ENCODE data around the gene GDA.

Gene GDA

GRCh38 chr9:72149231-72149975 is at the start of gene GDA:
Gene GDA, plus strand, starts transcription at chr9:72149440. Its CDS starts 120 bp downstream, at chr9:72149560.
- no peak for DNase-seq (ENCODE audit: low read depth)
- TF ChIP-seq CTCF (IDR thresholded peaks at IDR 0.05; ENCODE audit: control insufficient read depth, extremely low read depth, insufficient read depth), result no peak
- no peak within 1 kb of the TSS for H3K4me3 ChIP-seq (ENCODE audit: low read depth, low read length)

GRCh38 chr9:72102520-72102919 is 46.7 kb upstream of the GDA start:
- no peak for TF ChIP-seq CTCF (IDR thresholded peaks at IDR 0.05; ENCODE audit: control insufficient read depth, extremely low read depth, insufficient read depth)
- no peak for DNase-seq (ENCODE audit: low read depth)
- H3K4me3 ChIP-seq (ENCODE audit: low read depth, low read length), result no peak overlapping the region

GRCh38 chr9:72113056-72113455 is 36.2 kb upstream of the GDA start:
- TF ChIP-seq CTCF (IDR thresholded peaks at IDR 0.05; ENCODE audit: control insufficient read depth, extremely low read depth, insufficient read depth), result no peak
- H3K4me3 ChIP-seq (ENCODE audit: low read depth, low read length), result no peak overlapping the region
- no peak for DNase-seq (ENCODE audit: low read depth)

GRCh38 chr9:72119853-72120252 is 29.4 kb upstream of the GDA start:
- no peak overlapping the region for H3K4me3 ChIP-seq (ENCODE audit: low read depth, low read length)
- TF ChIP-seq CTCF (IDR thresholded peaks at IDR 0.05; ENCODE audit: control insufficient read depth, extremely low read depth, insufficient read depth), result no peak
- DNase-seq (ENCODE audit: low read depth), result no peak

GRCh38 chr9:72124947-72125346 is 24.3 kb upstream of the GDA start:
- TF ChIP-seq CTCF (IDR thresholded peaks at IDR 0.05; ENCODE audit: control insufficient read depth, extremely low read depth, insufficient read depth), result no peak
- DNase-seq (ENCODE audit: low read depth), result no peak

GRCh38 chr9:72127753-72128152 is 21.5 kb upstream of the GDA start:
- no peak overlapping the region for H3K4me3 ChIP-seq (ENCODE audit: low read depth, low read length)
- DNase-seq (ENCODE audit: low read depth), result no peak

More at GRCh38 chr9:72124947-72125346, 24.3 kb upstream of the GDA start:
- no peak overlapping the region for H3K4me3 ChIP-seq (ENCODE audit: low read depth, low read length)

More at GRCh38 chr9:72127753-72128152, 21.5 kb upstream of the GDA start:
- TF ChIP-seq CTCF (IDR thresholded peaks at IDR 0.05; ENCODE audit: control insufficient read depth, extremely low read depth, insufficient read depth), result no peak

All from LNCaP clone FGC (cell line).